ACHN (cell line): ENCODE data around the gene C4orf50.
A peak's percentile ranks its signal among the peaks of the same experiment; 100 is the strongest.

Experiments used
- DNase-seq: peaks from one replicate; pipeline ENCODE4 v3.0.0-alpha.2; 2015
- in situ Hi-C: cut with HindIII; loops from 2 replicates; pipeline ENCODE4 v1.10.0; 2017; ENCODE audit warnings: low sequenced_read_pairs, low pct_ligation_motif_present, low pct_unique_long_range_greater_than_20kb

The C4orf50 gene

DNA sequence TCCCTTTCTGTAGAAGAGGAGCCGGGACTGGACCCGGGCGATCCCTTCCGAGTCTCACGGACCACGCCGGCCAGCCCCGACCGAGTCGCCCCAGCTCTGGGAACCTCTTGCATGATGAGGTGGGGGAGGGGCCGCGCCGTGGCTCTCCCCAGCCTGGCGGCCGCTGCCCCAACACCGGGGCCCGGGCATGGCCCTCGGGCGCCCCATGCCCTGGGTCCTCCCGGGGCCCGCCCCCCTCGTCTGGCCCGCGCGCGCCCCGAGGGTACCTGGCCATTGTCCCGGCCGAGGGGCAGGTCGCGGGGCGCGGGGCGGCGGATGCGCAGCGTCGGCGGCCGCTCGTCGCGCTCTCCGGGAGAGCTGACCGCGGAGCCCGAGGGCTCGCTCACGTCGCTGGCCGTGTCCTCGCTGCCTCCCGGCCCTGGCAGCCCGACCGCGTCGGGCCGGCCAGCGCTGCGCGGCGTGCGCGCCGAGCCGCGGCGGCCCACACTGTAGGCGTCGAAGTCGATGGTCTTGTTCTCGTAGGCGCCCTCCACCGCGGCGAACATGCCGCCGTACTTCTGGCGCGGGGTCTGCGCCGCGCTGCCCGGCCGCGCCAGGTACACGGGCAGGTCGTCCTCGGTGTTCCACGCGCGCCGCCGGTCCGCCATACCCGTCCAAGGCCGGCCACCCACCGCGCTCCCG is 125.8 kb downstream of the C4orf50 start:
- DNase-seq = no peak
- in situ Hi-C loops = no loop called here

DNA sequence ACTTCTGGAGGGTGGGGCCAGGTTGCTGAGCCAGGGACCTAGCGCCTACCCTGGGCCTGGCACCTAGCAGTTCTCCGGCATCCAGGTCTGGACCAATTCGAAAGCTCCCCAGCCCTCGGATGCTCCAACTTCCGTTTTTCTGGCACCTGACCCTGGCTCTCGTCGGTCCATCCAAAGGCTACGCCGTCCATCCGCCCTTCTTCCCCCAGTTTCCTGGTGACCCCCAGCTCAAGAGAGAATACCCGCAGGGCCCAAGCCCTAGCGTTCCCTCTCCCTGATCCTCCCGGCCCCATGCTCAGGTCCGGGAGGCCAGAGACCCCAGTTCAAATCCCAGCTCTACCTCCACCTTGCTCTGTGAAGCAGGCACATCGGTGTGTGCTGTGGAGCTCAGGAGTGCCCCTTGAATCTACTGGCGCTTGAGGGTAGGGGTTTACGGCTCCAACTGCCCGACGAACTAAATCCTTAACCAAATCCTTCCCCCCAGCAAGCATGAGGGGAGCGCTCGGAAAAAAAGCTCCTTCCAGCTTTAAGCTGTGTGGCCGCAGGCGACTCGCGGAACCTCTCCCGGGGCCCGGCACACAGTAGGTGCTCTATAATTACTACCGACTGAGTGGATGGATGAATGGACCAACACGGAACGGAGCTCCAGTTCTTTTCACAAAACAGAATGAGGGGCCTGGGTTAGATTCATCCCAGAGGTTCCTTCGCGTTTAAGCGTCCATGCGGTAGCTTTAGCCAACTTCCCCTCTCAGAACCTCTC is 126.5 kb downstream of the C4orf50 start:
- no peak for DNase-seq
- in situ Hi-C loops = no loop called here

DNA sequence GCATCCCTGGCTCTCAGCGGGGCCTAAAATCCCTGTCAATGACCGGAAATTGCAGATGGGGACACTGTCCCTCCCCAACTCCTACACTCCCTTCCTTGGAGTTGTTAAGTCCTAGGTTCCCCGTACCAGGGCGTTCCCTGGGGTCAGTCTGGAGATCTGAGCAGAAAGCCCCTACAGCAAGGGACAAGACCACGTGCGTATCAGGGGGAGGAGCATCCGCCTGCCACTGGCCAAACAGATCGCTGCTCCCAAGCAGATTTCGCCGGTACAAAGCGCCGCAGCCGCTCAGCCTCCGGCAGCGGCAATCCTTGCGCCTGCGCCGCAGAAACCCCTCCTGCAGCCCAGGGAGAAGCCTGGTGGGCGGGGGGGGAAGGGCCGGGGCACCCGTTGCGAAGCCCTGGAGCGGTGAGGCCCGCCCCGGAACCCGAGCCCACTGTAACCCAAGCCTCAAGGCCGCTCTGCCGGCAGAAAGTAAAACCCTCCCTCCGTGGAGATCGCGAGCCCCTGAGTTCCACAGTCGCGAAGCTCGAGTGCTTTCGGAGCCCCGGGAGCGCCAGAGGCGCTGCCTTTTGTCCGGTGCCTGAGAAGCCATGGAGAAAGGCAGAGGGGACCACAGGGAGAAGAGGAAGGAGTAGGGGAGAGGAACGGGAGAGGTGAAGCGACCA is 128.0 kb downstream of the C4orf50 start:
- in situ Hi-C loops = no loop called here
- DNase-seq = no peak

DNA sequence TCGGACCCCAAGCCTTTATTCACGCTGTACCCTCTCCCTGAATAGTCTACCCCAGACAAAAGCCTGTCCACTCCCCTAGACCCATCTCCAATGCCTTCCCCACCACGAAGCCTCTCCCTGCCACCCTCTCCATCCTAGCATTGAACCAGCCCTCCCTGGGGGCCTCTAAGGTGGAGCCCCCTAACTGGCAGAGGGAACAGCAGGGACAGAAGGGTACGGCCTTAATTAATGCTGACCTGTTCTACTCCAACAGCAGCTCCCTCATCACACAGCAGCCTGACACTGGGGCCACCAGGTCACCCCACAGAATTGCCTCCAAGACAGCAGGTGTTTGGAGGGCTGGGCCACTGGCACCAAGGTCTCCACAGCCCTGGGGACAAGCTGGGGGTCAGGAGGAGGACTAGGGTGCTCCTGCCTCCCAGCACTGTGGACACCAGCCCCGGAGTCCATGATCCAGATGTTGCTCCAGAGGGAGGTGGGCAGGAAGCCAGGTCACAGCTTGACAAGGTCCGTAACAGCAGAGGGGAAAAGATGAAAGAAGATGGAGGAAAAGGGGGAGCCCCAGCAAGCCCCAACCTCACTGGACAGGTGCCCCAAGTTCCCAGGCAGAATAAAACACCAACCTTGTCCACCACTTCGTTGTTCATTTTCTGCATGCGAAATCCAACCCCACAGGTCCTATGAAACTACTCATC is 129.1 kb downstream of the C4orf50 start:
- DNase-seq = no peak
- in situ Hi-C loops = no loop called here

DNA sequence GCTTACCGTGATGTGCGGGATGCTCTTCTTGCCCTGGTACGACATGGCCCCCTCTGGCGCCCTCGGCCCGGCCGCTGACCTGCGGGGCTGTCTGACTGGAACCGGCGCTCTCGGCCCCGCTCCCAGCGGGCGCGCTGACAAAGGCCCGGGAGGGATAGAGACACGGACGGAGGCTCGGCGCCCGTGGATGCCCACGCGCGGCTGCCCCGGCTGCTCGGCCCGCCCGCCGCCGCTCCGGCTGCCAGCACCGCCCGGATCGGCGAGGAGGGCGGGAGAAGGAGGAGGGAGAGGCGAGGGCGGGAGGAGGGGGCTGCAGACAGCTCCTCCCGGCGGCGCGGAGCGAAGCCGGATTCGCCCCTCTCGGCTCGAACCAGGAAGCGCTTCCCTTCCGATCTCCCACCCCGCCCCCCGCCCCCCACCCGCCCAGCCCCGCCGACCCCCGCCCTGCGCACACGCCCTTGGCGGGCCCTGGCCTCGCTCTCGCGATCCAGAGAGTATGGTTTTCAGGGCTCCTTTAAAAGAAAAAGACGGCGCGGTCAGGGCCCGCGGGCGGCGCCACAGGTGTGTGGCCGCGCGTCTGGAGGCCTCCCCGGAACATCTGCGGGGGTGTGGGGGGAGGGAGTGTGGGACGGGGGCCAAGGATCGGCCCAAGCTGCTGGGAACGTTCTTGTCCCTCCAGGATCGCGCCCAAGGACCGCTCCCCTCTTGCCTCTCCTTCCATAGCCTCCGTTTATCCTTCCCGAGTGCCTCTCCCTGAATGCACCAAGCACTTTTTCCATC is 129.8 kb downstream of the C4orf50 start:
- DNase-seq = no peak
- in situ Hi-C loops = no loop called here

DNA sequence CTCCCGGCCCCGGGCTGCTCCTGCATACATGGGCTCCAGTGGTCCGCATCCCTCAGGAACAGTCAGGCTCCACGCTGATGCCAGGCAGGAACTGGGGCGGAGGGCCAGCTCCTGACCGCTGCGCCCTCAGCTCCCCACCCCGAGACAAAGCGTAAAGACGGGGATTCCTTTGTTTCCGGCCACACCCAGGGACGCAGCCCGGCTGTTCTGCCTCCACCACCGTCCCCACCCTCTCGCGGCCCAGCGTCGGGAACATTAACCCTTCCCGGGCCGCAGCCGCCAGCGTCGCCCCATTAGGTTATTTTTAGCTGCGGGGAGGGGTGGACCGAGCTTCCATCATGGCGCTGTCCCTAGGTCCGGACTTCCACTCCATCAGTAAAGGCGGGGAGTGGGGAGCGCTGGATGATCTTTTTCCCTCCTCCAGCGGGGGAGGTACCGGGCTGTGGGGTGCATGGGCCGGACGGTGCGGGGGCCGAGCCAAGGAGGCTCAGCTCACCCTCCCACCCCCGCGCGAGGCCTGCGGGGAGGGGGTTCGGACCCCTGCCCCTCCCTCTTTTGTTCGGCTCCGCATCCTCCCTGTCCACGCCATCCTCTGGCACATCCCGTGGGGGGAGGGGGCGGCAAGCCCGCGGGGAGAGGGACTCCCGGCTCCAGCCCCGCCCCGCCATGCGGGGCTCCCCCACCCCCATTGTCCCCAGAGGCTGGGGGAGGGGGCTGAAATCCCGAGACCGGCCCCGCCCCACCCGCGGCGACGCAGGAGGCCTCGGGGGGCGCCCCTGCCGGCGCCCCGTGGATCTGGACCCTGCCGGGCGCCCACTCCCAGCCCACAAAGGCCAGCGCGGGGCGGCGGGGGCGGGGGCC is 130.6 kb downstream of the C4orf50 start:
- DNase-seq = no peak
- in situ Hi-C loops = no loop called here

DNA sequence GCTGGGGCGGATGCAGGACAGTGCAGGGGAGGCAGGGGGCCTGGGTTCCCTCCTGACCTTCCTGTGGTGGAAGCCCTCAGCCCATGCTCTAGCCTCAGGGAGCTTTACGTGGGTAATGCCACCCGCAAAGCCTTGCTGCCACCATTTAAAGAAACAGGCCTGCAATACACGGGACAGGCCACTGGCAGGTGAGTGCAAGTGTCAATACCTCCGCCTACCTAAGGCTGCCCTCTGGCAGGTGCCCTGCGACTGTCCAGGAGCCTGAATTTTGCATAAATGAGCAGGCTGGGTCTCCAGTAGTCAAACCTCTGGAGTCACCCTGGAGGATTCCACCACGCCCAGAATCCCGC is 131.2 kb downstream of the C4orf50 start:
- DNase-seq = no peak

DNA sequence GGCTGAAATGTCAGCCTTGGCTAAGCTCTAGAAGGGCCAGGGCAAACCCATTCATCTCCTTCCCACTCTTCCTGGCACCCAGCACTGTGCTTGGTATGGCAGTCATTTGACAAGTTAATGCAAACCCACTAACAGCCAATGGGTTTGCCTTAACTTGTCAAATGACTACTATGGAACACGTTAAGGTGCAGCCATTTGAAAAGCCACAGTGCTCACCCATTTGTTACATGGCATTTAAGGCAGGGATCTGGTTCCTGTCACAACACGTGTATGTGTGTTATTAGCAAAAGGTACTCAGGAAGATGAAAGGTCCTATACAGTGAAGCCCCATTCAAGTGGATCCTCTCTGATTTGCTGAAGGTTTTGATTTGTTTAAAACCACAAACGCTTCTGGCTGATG is 132.5 kb downstream of the C4orf50 start:
- in situ Hi-C loops = no loop called here
- DNase-seq = no peak

More for the DNA sequence above, 131.2 kb downstream of the C4orf50 start:
- in situ Hi-C loops = no loop called here

DNA sequence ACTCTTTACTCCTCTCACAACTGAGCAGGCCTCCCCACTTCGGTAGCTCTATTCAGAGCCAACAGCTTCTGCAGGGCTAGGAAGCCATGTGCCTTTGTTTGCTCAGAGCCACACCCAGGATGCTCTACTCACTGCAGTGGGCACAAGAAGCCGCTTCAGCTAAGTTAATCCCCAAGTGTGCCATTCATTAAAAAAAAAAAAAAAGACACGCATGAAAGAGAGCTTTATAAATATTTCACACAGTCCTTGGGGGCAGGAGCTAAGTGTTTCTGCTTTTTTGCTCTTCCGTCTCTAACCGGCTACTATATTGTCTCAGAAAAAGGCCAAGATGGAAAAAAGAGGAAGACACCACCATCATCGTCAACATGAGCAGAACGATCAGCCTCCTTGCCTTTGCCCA is 133.4 kb downstream of the C4orf50 start:
- in situ Hi-C loops = no loop called here
- DNase-seq = no peak

DNA sequence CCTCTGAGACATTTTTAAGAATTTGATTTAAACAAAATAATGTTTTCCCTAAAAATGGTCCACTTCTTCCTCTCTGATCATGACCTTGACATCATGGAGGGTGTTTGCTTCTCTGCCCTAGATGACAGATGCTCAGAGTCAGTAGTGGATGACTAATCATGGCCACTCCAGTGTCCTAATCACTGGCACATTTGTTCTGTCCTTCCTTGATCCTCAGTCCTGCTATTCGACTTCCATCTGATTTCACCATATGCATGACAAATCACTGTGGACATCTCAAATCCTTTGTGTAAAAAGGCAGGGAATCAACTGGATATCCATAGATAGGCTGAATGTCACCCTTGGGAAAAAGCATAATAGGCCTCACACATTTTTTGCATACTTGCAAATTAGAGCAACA is 134.3 kb downstream of the C4orf50 start:
- DNase-seq = no peak
- in situ Hi-C loops = no loop called here

DNA sequence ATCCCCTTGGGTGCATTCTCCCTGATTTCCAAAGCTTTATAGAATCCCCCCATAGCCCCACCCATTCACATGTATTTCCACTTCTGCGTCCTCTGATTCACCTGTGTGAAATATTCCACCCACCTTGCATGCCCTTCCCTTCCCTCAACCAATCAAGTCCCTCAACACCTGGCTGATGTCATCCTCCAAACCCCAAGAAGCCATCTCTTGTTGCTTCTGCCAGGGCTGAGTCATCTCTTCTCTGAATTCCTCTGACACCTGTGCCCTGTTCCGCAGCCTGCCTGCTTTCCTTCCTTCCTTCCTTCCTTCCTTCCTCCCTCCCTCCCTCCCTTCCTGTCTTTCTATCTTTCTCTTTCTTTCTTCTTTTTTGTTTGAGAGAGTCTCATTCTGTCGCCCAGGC is 135.3 kb downstream of the C4orf50 start:
- DNase-seq = no peak
- in situ Hi-C loops = no loop called here

DNA sequence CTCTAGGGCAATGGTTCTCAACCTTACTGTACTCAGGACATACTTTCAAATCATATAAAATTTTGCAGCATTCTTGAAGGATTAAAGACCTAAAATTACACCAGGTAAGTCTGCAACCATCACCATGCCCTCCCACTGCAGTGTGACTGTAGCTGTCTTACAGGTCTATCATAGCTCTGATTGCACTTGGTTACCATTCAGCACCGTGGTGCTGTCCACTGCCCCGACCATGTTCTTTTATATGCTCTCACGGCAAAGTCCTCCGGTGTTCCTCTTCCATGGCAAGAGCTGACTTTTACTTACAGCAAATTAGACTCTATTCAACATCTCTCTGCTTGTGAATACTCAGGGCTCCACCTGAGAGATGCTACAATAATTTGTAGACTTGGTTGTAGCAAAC is 136.9 kb downstream of the C4orf50 start:
- in situ Hi-C loops = no loop called here
- DNase-seq = no peak

DNA sequence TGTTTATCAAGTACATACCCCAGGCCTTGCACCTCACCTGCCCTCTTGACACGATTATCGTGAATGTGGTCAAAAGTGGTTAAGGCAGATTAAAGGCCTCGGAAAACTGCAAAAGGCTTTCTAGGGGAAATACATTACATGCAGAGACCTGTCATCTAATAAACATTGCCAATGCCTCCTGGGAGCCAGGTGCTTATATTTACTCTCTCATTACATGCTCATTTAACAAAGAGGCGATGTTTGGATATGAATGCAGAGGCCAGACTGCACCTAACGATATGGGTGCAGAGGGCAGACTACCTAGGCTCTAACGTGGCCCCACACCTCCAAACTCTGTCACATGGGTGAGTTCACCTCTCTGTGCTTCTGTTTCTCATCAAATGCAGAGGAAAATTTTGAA is 139.9 kb downstream of the C4orf50 start:
- DNase-seq = no peak
- in situ Hi-C loops = no loop called here

DNA sequence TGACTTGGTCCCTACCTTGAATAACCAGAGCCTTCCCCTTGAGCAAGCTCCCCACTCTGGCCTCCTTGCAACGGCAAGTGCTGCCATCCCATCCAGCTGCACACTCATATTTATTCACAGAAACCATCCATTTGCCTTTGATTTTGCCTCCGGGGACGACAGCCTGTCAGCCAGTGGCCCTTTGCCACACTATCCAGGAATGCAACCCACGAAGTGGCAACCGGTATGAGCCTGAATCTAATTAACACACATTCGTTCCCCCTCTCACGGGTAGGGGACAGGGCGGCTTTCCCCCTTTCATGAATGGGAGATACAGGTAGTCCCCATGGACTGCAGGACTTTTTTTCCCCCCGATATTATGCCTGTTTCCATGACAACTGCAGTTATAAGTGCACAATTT is 140.8 kb downstream of the C4orf50 start:
- DNase-seq = no peak
- in situ Hi-C loops = no loop called here

DNA sequence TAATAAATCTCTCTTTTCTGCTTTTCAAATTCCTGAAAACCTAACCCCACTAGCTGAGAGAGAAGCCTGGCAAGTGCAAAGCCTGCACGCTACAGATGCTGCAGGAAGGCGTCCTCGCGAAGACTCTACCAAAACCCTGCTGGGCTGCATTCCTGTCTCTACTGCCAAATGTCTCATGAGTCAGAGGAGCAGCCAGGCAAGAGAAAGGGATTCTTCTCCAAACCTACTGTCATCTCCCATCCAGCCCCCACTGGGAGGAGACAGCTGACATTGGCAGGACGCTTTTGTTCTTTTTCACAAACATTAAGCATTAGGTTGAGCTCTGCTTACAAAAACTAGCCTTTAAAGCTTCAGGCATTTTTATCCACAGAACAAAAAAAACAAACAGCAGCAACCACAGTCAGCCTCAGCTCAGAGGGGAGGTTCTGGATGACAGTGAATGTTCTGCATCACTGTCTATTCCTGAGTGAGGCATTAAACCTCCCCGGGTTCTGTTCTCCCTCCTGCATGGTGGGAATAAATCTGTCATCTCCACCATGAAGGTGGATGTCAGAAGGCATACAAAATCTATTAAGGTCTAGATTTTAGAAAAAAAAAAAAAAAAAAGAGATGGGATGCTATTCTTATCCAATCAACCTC is 143.3 kb downstream of the C4orf50 start:
- DNase-seq = peak; percentile 10
- in situ Hi-C loops = no loop called here

DNA sequence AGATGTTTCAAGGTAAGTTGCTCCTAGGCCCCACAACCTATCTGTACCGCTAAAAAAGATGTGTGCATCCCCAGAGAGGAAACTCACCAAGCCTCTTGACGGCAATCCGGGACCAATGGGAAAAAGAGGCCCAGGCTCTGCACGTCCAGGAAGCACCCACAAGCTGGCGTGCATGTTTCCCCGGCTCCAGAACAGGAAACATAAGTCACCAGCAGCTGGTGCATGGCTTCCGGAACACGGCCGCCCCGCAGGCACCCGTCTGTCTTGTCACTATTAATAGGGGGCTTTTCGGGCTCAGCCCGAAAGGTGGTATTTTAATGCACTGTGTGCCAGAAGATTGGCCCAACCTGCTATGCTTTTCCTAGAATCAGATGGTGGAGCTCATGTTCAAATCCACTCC is 147.5 kb downstream of the C4orf50 start:
- in situ Hi-C loops = no loop called here
- DNase-seq = no peak

DNA sequence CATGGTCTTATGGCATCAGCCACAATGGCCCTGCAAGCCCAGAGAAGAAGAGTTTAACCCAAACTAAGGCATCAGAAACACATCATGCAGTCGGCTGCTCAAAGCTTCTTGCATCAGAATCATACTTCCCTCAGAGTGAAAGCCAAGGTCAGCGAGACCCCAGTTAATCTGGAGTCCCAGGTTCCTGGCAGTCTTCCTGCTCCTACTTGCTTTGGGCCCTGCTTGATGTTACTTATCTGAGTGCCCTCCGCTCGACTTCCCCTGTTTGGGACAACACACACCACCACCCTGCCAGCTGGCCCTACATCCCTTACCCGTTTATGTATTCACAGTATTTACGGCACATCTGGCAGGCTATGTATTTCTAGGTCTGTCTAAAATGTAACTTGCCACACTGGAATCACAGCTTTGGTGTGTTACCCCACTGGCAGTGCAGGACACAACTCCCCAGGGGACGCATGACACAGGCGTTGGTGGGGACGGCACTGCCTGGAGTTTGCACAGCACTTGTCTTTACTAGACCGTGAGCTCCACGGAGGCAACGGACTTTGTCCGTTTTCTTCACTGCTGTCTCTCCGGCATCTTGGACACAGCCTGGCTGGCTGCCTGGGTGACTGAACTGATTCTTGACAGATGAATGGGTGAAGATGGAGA is 148.1 kb downstream of the C4orf50 start:
- in situ Hi-C loops = no loop called here
- DNase-seq = no peak
